Right ventricle myocardium superior (tissue), 1 donor: ENCODE results near the gene MAGI3. TPM values are rescaled to one million over a fixed set of nuclear protein-coding genes. Genes with fewer than 3 reads are reported as not detected.
"Not testable (repeated sequence)": the region's sequence is repeated elsewhere in the genome, so short reads cannot be mapped to it uniquely, and the experiment has no call there.

Experiments used
- ATAC-seq: fragments of 200-7000 bp; cut with Tn5 transposase; one replicate; pipeline ENCODE4 v1.9.1; 2020; ENCODE audit warnings: mild to moderate bottlenecking; ENCODE audit not compliant: poor library complexity
- DNase-seq: peaks from one replicate; pipeline ENCODE4 v3.0.0-alpha.2; 2020
- intact Hi-C: fragments of 100-400 bp; cut with DNase I; formaldehyde crosslinking; loops from one replicate; pipeline ENCODE4 v1.11.2; 2022
- total RNA-seq: library from RNA; stranded (reverse); fragmentation: NEBNext Ultra II Directional; extraction: Animal tissue kit (Norgen Biotek cat#: 25700); gene quantifications from one replicate; pipeline ENCODE4 v1.2.1, GENCODE V29; 2021
- donor health status: DM: no; HTN: yes; CAD: no; lungs with severe emphysema.

The MAGI3 gene
- total RNA-seq, 1 donor from 2014 or later = 4.7 TPM

GRCh38 chr1:113434081-113434873 lies 44.0 kb downstream of the MAGI3 start:
- DNase-seq (no peak), ATAC-seq (no peak)
- intact Hi-C loops = no loop called here

DNA sequence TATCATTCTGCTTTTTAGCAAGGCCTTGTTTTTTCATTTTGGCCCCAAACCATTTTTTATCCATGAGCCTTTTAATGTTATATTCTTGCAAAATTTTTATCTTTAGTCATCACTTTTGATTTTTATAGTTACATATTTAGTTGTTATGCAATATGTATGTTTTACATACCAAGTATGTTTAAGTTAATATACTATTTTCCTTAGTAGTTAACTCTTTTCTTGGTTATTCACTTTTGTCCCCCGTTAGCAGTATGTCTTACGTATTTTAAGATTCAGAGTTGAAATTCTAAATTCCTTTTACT lies 44.5 kb downstream of the MAGI3 start:
- no peak for ATAC-seq
- no peak for DNase-seq
- intact Hi-C loops = no loop called here

- no peak for ATAC-seq
- intact Hi-C loops = no loop called here
- DNase-seq = no peak
Measured at GRCh38 chr1:113437554-113438341, 47.4 kb downstream of the MAGI3 start.

DNA sequence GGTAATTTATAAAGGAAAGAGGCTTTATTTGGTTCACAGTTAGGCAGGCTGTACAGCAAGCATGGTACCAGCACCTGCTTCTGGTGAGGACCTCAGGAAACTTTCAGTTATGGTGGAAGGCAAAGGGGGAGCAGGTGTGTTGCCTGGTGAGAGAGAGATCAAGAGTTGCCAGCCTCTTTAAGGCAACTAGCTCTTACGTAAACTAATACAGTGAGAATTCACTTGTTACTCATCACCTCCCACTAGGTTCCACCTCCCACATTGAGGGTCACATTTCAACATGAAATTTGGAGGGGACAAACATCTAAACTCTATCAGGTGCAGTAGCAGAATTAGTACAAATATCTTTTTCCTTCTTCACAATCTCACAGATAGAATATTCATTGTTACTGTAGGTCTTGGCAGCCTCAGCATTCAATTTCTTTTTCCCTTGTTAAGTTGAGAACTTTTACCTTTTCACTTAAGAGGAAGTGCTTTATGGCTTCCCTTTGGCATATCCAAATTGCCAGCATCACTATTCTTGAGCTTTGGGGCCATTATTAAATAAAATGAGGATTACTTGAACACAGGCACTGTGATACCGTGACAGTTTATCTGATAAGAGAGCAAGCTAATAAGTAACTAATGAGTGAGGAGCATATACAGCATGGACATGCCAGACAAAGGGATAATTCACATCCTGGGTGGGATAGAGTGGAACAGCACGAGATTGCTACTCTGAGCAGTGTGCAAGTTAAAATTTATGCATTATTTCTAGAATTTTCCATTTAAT lies 48.4 kb downstream of the MAGI3 start:
- intact Hi-C loops = no loop called here
- DNase-seq (no peak), ATAC-seq (no peak)

DNA sequence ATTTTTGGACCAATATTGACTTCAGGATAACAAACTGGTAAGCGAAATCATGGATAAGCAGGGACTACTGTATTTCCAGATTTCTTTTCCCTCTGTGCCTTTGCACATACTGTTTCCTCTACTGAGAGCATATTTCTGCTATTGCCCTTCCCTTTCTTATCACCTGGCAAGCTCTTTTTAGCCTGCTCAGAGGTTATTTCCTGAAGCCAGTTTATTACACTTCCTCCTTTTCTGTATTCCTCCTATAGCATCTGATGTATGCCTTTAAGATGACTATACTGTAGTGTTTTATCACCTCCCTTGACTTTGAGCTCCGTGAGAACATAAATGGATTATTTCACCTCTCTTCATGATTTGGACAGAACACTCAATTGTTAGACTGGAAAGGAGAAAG lies 49.0 kb downstream of the MAGI3 start:
- DNase-seq (no peak), ATAC-seq (no peak)
- intact Hi-C loops = no loop called here

DNA sequence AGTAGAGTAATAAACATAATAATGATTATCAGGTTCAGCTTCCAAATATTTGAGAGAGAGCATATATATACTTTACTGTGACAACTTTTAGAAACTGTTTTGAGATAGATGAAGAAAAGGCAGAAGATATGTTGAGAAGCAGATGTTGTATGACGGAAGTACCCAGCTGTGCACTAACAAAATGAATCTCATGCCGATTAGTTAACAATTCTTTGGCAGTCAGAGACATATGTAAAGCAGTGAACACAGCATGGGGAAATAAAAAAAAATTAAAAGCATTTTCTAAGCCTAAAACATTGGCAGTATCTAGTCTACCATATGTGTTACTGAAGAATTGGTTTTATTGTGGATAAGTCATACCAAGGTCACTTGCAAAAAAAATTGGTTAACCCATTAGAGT lies 51.8 kb downstream of the MAGI3 start:
- no peak for ATAC-seq

DNA sequence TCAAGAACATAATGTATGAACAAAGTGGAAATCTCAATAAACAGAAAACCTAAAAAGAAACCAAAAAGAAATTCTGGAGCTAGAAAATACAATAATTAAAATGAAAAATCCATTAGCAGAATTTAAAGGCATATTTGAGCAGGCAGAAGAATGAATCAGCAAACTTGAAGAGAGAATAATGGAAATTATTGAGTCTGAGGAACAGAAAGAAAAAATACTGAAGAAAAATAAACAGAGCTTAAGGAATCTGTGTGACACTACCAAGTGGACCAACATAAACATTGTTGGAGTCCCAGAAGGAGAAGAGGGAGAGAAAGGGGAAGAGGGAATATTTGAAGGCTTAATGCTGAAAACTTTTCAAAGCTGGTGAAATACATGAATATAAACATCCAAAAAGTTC lies 54.5 kb downstream of the MAGI3 start:
- DNase-seq = no peak
- no peak for ATAC-seq
- intact Hi-C loops = no loop called here

More for the DNA sequence above, 51.8 kb downstream of the MAGI3 start:
- intact Hi-C loops = no loop called here
- DNase-seq = no peak

DNA sequence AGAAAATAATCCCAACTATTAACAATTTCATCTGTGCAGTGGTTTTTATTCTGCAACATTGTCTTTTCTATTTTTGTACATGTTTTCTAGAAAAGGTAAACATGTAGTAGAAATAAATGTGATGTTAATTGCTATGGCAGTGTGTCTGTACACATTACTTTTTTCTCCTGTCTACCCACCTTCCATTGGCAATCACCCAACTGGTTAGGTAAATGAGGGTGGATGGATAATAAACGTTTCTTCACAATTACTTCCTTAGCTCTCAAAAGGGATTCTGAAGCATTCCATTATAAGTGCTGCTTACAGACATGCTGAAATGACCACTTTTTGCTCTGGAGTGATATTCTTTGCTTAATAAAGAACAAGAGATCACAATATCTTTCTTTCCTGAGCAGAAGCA lies 61.4 kb downstream of the MAGI3 start:
- DNase-seq (no peak), ATAC-seq (no peak)
- intact Hi-C loops = loop anchor here (5.0 kb wide), 1 partner anchor 309 kb away; no protein-coding TSS in a partner anchor

DNA sequence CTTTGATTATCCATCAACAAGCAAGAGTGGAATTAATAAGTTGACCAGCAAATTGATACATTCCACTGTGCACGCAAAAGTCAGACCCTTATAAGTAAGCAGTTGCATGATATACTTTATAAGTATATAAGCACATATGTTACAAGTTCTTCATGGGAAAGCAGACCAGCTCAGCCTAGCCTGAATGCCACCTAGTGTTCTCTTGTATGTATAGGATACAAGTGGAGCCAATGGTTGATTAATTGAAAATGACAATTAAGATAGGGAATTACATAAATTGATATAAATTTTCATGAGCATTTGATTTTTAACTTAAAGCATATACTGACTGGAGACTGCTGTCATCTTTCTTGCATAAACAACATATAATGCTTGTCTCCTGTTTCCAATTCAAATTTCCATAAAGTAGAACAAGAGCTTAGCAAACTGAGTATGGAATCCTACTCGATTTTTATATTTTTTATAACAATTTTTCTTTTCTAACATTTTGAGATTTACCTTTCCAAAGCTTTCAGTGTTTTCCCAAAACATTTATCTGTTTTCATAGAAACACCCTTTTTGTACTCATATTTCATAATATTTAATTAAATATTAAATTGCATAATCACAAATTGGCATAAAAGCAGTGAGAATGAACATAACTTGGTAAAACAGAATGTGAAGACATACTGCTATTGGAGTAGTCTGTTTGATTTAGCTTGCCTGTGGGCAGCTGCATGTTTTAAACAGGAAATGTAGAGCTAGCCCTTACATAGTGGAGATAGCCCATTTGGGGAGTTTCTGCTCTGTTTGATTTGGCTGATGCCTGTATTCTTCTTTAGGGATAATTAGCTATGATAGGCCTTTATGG lies 62.8 kb downstream of the MAGI3 start:
- DNase-seq (no peak), ATAC-seq (peak; percentile 78)
- intact Hi-C loops = loop anchor here (5.0 kb wide), 1 partner anchor 311 kb away; no protein-coding TSS in a partner anchor

DNA sequence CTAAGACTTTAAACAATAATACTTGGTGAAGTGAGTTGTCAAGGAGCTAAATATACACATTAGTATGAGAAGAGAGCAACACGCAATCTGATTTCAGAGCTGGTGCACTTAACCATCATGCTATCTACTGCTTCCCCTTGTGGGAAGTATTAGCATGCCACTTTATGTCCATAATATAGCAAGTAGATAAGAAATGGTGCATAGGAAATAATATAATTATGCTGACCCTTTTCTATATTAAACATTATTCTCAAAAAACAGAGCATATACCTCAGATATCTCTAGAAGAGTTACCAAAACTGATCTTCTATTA lies 63.4 kb downstream of the MAGI3 start:
- ATAC-seq (peak; percentile 10), DNase-seq (no peak)
- intact Hi-C loops = loop anchor here (5.0 kb wide), 1 partner anchor 311 kb away; no protein-coding TSS in a partner anchor

GRCh38 chr1:113455374-113455773 lies 65.1 kb downstream of the MAGI3 start:
- no peak for ATAC-seq
- DNase-seq = no peak
- intact Hi-C loops = no loop called here

DNA sequence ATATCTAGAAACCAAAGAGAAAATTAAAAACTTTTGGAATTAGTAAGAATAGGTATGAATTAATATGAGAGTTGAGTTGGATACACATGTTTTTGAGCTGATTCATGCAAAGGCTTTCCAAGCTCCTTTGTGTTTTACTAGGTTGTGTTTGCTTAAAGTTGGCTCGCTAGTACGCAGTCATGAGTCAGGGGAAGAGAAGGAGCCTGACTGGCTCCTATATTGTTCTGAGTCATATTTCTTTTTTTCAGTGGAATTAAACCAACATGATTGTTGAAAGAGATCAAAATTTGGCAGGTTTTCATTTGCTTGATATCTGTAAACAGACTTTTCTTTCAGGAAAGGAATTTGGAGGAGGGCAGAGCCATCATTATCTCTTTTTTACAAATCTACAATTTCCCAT lies 66.7 kb downstream of the MAGI3 start:
- peak; percentile 78 for ATAC-seq
- DNase-seq = no peak
- intact Hi-C loops = no loop called here

DNA sequence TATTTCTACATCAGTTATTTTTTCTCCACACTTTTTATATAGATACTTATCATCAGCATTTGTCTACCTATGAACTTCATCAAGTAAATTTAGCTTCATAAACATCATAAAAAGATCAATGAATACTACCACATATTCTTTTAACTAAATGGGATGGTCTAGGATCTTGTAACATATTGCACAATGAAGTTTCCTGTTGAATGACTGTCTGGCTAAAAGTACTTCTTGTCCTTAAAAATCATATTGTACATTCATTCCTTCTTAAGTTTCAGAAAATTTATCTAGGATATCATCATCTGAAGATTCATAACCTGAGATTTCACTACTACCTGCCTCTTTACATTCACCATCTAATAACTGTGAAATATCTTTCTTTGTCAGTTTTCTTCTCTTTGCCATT lies 69.0 kb downstream of the MAGI3 start:
- intact Hi-C loops = no loop called here
- DNase-seq (no peak), ATAC-seq (no peak)

DNA sequence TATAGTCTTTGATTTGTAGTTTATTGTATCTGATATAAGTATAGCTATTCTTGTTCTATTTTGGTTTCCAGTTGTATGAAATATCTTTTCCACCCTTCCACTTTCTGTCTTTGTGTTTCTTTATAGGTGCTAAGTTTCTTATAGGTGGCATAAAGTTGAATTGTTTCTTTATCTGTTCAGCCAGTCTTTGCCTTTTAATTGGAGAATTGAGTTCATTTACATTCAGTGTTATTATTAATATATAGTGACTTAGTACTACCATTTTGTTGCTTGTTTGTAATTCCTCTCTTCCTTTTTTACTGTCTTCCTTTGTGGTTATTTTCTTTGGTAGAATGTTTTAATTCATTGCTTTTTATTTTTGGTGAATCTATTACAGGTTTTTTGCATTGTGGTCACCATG lies 77.7 kb downstream of the MAGI3 start:
- intact Hi-C loops = no loop called here
- DNase-seq = no peak
- no peak for ATAC-seq

- ATAC-seq, intact Hi-C loops, DNase-seq: not testable (repeated sequence)
Measured at GRCh38 chr1:113478427-113479195, 88.3 kb downstream of the MAGI3 start.

GRCh38 chr1:113479713-113480676 lies 89.7 kb downstream of the MAGI3 start:
- intact Hi-C loops = no loop called here

GRCh38 chr1:113485131-113485530 lies 94.8 kb downstream of the MAGI3 start:
- intact Hi-C loops, DNase-seq: not testable (repeated sequence)

More at GRCh38 chr1:113479713-113480676, 89.7 kb downstream of the MAGI3 start:
- ATAC-seq (no peak), DNase-seq (no peak)

More at GRCh38 chr1:113485131-113485530, 94.8 kb downstream of the MAGI3 start:
- not testable (repeated sequence) for ATAC-seq
